ENCODE results near the gene LAMC3. TPM values are rescaled to one million over a fixed set of nuclear protein-coding genes. Genes with fewer than 3 reads are reported as not detected.

LAMC3 gene
- polyA plus RNA-seq, 12 donors, result 0.88 to 15.0 (median 2.1) TPM; not detected in 1

DNA sequence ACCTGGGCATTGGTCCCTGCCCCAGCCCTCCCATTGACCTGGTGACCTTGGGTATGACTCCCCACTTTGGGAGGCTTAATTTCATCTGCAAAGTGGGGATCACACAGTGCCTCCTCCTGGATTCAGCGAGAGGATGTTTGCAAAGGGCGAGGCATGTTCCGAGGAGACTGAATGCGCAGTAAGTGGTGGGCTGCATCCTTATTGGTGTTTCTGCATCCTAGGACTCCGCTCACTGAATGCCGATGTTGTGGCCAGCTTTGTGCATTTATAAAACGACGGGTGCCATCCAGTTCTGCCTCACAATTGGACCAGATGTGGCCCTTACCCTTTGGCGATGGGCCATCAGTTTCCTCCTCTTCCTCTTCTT, 63.9 kb downstream of the LAMC3 start:
- DNase-seq, result no peak

GRCh38 chr9:131076347-131077195, 67.6 kb downstream of the LAMC3 start:
- no peak for DNase-seq

DNA sequence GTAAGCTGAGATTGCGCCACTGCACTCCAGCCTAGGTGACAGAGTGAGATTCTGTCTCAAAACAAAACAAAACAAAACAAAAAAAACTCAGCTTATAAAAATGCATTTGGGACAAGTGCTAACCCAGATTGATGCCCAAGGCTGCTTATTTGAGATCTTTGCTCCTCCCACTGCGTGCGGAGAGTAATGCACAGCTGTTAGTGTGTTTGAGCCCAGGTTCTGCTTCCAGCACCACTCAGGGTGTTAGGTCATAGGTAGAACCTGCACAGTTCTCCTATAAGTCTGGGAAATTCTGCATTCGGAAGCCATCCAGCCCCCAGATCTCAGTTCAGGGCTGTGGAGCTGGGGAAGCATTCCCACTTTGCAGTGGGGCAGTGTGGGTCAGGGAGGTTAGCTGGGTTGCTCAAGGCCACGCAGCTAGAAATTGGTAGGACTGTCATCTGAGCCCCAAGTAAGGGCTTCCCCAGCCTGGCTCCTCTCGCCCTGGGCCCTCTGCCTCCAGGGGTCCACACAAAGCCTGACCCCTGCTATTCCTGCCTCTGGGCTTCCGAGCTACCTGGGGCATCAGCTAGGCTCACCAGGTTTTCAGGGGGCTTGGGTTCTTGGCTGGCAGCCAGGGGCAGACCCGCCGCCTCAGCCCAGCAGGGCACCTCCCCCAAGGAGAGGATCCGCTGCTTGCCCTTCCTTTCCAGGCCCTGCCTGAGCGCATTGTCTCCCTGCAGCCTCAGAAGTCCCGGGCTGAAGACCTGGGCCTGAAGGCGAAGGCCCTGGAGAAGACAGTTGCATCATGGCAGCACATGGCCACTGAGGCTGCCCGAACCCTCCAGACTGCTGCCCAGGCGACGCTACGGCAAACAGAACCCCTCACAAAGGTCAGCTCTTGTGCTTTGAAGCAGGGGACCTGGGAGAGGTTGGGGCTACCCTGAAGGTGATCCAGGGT, 69.7 kb downstream of the LAMC3 start:
- no peak for DNase-seq

DNA sequence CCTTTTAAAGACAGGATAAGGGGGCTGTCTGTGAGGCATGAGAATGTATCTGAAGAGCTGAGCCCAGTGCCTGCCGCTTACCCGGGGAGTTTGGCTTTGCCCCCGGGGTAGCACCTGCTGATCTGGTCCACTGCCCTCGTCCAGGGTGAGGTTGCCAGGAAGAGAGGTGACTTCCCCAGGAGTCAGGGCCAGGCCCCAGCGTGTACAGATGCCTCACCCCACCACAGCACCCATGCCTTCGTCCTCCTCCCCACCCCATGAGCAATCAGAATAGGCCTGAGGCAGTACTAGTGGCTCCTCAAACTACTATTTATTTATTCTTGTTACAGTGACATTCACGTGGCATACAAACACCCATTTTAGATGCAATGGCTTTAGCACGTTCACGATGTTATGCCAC, 71.6 kb downstream of the LAMC3 start:
- DNase-seq, result no peak

DNA sequence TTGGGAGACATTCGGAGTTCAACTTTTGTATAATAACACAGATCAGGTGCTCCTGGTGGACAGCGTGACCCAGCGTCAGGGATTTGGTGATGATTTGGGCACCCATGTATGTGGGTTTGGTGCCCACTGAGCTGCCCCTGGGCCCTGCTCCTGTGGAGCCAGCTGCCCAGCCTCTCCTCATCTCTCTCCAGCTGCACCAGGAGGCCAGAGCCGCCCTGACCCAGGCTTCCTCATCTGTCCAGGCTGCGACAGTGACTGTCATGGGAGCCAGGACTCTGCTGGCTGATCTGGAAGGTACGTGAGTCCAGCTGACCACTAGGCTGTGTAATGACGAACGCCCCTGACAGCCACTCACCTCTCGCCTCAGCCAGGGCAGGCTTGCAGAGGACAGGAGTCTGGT, 72.9 kb downstream of the LAMC3 start:
- no peak for DNase-seq

DNA sequence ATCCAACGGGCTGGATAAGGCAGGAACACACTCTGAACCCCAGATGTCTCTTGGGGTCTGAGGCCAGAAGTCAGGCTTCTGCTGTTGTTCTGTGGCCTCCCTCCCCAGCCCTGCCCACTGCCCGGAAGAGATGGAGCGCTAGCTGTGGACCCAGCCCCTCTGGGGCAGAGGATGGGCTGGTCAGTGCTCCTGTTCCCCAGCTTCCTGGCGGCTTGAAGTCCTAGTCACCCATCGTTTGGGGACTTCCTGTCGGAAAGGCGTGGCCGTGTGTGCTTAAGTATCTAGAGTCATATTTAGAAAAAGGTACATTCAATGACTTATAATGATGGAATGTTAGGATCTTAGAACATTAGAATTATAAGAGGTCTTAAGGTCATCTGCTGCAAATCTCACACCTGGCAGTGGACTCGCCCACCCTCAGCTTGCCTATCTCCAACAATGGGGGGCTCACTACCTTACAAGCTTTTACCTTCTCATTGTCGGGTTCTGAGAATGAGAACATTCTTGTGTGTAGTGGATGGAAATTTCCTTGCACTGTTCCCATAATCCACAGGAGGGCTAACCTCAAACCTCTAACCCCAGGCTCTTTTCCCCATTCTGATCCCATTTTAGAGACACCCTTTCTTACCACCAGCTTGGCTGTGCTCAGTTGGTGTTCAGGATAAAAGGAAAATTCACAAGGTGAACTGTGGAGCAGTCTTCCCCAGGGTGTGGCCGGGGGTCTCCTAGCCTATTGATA, 74.0 kb downstream of the LAMC3 start:
- DNase-seq, result no peak

DNA sequence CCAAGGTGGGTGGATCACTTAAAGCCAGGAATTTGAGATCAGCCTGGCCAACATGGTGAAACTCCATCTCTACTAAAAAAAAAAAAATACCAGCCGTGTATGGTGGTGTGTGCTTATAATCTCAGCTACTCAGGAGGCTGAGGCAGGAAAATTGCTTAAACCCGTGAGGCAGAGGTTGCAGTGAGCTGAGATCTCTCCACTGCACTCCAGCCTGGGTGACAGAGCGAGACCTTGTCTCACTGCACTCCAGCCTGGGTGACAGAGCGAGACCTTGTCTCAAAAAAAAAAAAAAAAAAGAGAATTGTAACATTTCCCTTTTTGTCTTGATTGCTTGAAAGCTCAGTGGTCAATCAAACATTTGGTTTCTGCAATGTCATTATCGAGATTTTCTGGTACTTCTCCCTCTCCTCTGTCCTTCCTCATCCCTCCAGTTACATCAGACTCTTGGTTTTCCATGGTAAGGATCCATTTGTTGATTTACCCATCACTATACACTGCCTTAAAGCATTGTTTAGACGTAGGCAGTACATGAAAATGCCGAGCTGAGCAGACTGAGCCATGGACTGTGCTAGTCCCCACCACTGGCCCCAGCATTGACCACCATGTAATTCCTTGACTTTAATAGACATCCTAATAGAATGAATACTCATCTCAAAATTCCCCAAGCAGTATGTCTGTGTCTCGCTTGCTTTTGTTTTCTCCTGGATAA, 75.8 kb downstream of the LAMC3 start:
- no peak for DNase-seq

GRCh38 chr9:131085370-131086122, 76.6 kb downstream of the LAMC3 start:
- DNase-seq, result no peak

DNA sequence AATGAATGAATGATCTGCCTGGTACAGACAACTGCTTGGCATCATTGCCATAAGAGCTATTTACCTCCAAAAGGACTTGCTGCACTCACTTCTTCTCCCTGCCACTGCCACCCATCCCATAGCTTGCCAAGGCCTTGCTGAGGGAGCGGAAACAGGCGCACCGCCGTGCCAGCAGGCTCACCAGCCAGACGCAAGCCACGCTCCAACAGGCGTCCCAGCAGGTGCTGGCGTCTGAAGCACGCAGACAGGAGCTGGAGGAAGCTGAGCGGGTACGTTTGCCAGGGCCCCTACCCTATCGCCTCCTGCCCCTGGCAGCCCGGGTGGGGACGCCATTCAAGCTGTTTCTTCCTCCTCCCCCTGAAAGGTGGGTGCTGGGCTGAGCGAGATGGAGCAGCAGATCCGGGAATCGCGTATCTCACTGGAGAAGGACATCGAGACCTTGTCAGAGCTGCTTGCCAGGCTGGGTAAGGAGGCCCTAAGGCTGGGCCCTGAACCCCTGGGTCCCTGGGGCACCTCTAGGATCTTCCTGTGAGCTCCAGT, 78.5 kb downstream of the LAMC3 start:
- DNase-seq, result no peak

DNA sequence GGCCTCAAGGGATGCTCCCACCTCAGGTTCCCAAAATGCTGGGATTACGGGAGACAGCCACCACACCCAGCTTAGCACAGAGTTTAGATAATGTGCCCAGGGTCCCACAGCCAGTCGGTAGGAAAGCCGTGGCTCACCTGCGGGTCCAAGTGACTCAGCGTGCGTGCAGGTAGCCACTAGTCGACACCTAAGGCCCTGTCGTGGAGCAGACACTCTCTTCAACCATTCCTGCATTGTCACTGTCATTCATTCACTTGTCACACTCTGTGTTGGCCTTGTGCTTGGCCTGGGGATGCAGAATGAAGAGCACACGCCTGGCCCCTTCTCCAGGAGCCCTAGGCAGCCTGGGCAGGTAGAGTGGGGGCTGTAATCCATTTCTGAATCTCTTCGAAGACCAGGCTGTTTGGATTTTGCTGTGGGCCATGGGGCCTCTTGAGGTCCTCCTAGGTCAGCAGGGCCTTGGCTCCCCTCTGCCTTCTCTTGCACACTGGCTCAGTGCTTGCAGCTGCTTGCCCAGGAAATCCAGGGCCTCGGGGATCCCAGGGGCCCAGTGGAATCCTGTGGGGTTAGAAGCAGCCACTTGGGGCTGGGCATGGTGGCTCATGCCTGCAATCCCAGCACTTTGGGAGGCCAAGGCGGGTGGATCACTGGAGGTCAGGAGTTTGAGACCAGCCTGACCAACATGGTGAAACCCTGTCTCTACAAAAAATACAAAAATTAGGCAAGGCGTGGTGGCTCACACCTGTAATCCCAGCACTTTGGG, 81.2 kb downstream of the LAMC3 start:
- DNase-seq, result no peak

DNA sequence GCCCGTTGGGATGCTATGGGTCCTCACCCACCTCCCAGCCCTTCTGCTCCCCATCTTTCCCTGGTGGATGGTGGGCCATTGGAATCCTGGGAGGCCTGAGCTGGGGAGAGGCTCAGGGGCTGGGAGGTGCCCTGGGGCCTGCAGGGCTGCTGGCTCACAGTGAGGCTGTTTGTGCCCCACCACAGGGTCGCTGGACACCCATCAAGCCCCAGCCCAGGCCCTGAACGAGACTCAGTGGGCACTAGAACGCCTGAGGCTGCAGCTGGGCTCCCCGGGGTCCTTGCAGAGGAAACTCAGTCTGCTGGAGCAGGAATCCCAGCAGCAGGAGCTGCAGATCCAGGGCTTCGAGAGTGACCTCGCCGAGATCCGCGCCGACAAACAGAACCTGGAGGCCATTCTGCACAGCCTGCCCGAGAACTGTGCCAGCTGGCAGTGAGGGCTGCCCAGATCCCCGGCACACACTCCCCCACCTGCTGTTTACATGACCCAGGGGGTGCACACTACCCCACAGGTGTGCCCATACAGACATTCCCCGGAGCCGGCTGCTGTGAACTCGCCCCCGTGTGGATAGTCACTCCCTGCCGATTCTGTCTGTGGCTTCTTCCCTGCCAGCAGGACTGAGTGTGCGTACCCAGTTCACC, 82.5 kb downstream of the LAMC3 start:
- DNase-seq, result no peak

DNA sequence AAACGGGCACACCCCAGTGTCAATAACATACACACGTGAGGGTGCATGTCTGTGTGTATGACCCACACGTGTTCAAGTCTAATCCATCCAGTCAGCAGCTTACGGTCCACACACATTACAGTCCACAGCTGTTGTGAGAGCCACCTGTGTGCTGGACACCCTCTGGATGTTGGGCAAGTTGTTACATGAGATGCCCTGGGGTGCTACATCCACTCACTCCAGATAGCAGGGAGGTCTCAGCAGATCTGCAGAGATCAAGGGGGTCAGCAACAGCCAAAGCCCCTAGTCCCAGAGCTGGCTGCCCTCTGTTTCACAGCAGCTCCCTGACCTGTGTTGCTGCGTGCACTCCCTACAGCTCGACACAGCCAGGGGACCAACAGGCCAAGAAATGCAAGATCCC, 83.1 kb downstream of the LAMC3 start:
- no peak for DNase-seq

- DNase-seq, result no peak
Measured at GRCh38 chr9:131092548-131093440, 83.8 kb downstream of the LAMC3 start.

DNA sequence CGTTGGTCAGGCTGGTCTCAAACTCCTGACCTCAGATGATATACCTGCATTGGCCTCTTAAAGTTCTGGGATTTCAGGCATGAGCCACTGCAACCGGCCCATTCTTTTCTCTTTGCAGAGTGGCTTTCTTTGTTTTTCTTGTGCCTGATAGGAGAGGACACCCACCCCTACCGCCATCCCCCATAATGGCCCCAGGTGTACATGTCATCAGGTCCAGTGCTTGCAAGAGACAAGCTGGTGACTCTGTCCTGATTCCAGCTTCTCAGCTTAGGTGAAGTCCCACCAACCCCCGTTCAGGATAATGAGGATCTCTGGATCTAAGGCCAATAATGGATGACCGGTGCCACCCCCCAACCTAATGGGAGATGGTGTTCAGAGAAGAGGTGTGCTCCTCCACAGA, 85.0 kb downstream of the LAMC3 start:
- no peak for DNase-seq

DNA sequence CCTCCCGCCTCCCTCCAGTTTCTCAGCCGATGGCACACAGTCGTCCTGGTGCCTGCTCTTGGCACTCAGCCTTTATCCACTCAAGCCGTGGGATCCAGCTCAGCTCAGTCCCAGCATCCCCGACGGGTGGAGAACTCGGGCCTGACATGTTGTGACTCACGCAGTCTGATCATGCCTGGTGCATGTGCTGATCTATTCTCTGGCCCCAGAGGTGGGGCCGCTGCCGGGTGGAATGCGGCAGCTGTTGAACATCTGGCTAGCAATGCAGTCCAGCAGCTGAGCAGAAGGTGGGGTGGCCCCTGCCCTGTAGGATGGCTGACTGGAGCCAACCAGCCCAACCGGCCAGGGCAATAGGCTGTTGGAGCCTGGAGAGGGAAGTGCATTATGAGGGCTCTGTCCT, 85.6 kb downstream of the LAMC3 start:
- DNase-seq, result peak; percentile 56

GRCh38 chr9:131095666-131096268, 86.8 kb downstream of the LAMC3 start:
- DNase-seq, result no peak

- no peak for DNase-seq
Measured at GRCh38 chr9:131096269-131097125, 87.5 kb downstream of the LAMC3 start, which contains the start of gene AIF1L. Gene AIF1L, plus strand, starts transcription at chr9:131096531. Its CDS starts 99 bp downstream, at chr9:131096630.
